Testis (tissue), 2 donors: Measurements from ENCODE around the gene MAST4.

Experiments
- POLR2A ChIP-seq: fragments of 450-650 bp; IDR thresholded peaks from one replicate; pipeline ENCODE4 v1.6.1; 2017; ENCODE audit warnings: antibody characterized with exemption, mild to moderate bottlenecking, moderate library complexity
- TF ChIP-seq, protein P1 (sequence below), 3 experiments: fragments of 450-650 bp in 2 of 3; fragments of 200-600 bp in 1 of 3; sonication (generic) in 1 of 3; IDR thresholded peaks; one replicate each; pipeline ENCODE4 v1.5.1; 2016 to 2019; ENCODE audit warnings: antibody characterized with exemption in 3 of 3, mild to moderate bottlenecking in 2 of 3, moderate library complexity in 1 of 3

DNA sequence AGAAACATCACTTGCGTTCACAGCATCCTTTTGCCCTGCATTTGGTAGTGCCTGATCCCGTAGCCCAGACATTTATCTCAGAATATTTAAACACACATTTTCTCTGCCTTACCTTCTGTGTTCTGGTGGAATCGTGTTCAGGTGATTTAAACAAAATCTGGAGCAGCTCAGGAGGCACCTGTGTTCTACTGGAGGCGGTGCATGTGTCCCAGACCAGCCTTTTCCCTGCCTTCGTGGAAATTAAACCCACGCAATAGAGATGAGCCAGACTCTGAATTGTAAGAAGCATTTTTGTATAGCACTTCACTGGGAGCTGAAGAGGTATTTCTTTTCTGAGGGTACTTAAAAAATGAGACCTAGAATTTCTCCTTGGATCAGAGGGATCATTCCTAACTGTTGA, 212.5 kb downstream of the MAST4 start:
- no peak for TF ChIP-seq POLR2A
- TF ChIP-seq, protein P1, sequence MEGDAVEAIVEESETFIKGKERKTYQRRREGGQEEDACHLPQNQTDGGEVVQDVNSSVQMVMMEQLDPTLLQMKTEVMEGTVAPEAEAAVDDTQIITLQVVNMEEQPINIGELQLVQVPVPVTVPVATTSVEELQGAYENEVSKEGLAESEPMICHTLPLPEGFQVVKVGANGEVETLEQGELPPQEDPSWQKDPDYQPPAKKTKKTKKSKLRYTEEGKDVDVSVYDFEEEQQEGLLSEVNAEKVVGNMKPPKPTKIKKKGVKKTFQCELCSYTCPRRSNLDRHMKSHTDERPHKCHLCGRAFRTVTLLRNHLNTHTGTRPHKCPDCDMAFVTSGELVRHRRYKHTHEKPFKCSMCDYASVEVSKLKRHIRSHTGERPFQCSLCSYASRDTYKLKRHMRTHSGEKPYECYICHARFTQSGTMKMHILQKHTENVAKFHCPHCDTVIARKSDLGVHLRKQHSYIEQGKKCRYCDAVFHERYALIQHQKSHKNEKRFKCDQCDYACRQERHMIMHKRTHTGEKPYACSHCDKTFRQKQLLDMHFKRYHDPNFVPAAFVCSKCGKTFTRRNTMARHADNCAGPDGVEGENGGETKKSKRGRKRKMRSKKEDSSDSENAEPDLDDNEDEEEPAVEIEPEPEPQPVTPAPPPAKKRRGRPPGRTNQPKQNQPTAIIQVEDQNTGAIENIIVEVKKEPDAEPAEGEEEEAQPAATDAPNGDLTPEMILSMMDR (IDR thresholded peaks at IDR 0.05), result no peak
